Osteoblast (primary cell): ENCODE results near the gene CTSE. TPM values are rescaled to one million over a fixed set of nuclear protein-coding genes. Genes with fewer than 3 reads are reported as not detected.
A peak's percentile ranks its signal among the peaks of the same experiment; 100 is the strongest.

Experiments used
- DNase-seq: peaks from one replicate; pipeline ENCODE4 v3.0.0; 2011; ENCODE audit warnings: low spot score, mixed read lengths; ENCODE audit not compliant: insufficient read length; ENCODE audit errors: missing footprints
- H2AFZ ChIP-seq: 2 replicates; pipeline ENCODE4 v1.6.0; 2011; ENCODE audit warnings: mild to moderate bottlenecking, low read length
- H3K27ac ChIP-seq: 2 replicates; pipeline ENCODE4 v1.5.1; 2011; ENCODE audit warnings: mild to moderate bottlenecking, low read depth, low read length, moderate library complexity
- H3K27me3 ChIP-seq: 2 replicates; pipeline ENCODE4 v1.6.0; 2012; ENCODE audit warnings: mild to moderate bottlenecking, control low read depth, inconsistent platforms, low read length, moderate library complexity; ENCODE audit not compliant: insufficient read depth
- H3K36me3 ChIP-seq: 2 replicates; pipeline ENCODE4 v1.5.1; 2011; ENCODE audit warnings: mild to moderate bottlenecking, low read length, control low read depth, moderate library complexity; ENCODE audit not compliant: insufficient read depth
- H3K4me1 ChIP-seq: 2 replicates; pipeline ENCODE4 v1.5.1; 2011; ENCODE audit warnings: mild to moderate bottlenecking, low read length, control low read depth, moderate library complexity; ENCODE audit not compliant: insufficient read depth
- H3K4me2 ChIP-seq: 2 replicates; pipeline ENCODE4 v1.6.0; 2011; ENCODE audit warnings: mild to moderate bottlenecking, low read length; ENCODE audit not compliant: insufficient read depth
- H3K4me3 ChIP-seq: fragments of 200-600 bp; sonication (generic); 3 replicates; pipeline ENCODE4 v1.5.1; 2012; ENCODE audit warnings: mild to moderate bottlenecking, low read length, inconsistent platforms; ENCODE audit not compliant: insufficient read depth
- H3K79me2 ChIP-seq: 2 replicates; pipeline ENCODE4 v1.6.0; 2012; ENCODE audit warnings: mild to moderate bottlenecking, low read length, control low read depth, inconsistent platforms; ENCODE audit not compliant: insufficient read depth
- H3K9me3 ChIP-seq: 2 replicates; pipeline ENCODE4 v1.5.1; 2011; ENCODE audit warnings: low read depth, low read length, control low read depth
- H4K20me1 ChIP-seq: 2 replicates; pipeline ENCODE4 v1.6.0; 2012; ENCODE audit warnings: mild to moderate bottlenecking, low read length, control low read depth; ENCODE audit not compliant: insufficient read depth
- CTCF ChIP-seq: IDR thresholded peaks from 2 replicates; pipeline ENCODE4 v1.5.1; 2011; ENCODE audit warnings: mild to moderate bottlenecking, low read depth, low read length, moderate library complexity; ENCODE audit errors: extremely low read depth
- total RNA-seq: library from RNA; depleted of rRNA; stranded (reverse); fragments of >200 nt; gene quantifications from 2 replicates; pipeline ENCODE4 v1.2.3, GENCODE V29; 2012

Gene CTSE
- total RNA-seq, 1 donor = not detected

DNA sequence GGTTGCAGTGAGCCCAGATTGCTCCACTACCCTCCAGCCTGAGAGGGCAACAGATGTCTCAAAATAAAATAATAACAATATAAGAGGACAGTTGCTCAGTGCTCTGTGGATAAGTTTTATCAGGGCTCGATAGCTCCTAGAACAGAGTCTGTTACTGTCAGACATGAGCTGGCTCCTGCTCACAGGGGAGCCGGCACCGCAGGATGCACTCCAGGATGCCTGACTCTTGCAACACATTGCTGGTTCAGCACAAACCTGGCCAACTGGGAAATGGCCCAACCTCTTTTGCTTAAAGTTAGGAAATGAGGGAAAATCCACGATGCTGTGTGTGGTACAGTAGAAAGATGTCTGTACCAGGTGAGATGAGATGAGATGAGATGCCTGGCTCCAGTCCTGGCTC is 5.8 kb upstream of the CTSE start:
- Histone ChIP-seq H3K9me3 (no peaks in the 10 kb centered on the region), H3K27me3 (peaks cover 29% of the 10 kb centered on the region), H3K4me2 (no peak overlapping the region), H3K4me3 (no peak overlapping the region), H3K36me3 (no peaks in the 10 kb centered on the region), H3K4me1 (no peaks in the 10 kb centered on the region), H3K27ac (no peak overlapping the region), H3K79me2 (no peaks in the 10 kb centered on the region), H2AFZ (no peak overlapping the region), H4K20me1 (no peaks in the 10 kb centered on the region)
- DNase-seq = peak; percentile 13
- TF ChIP-seq CTCF = no peak

GRCh38 chr1:206025283-206025820 is 1.7 kb upstream of the CTSE start:
- no peak overlapping the region for H3K4me3 ChIP-seq
- H3K9me3 ChIP-seq = no peaks in the 10 kb centered on the region
- H3K36me3 ChIP-seq = no peaks in the 10 kb centered on the region
- H4K20me1 ChIP-seq = no peaks in the 10 kb centered on the region
- DNase-seq = no peak
- TF ChIP-seq CTCF = no peak
- peaks cover 7% of the 10 kb centered on the region for H3K4me1 ChIP-seq
- H3K27me3 ChIP-seq = peaks cover 13% of the 10 kb centered on the region
- no peak overlapping the region for H3K27ac ChIP-seq
- no peak overlapping the region for H3K4me2 ChIP-seq
- H2AFZ ChIP-seq = no peak overlapping the region
- H3K79me2 ChIP-seq = no peaks in the 10 kb centered on the region

DNA sequence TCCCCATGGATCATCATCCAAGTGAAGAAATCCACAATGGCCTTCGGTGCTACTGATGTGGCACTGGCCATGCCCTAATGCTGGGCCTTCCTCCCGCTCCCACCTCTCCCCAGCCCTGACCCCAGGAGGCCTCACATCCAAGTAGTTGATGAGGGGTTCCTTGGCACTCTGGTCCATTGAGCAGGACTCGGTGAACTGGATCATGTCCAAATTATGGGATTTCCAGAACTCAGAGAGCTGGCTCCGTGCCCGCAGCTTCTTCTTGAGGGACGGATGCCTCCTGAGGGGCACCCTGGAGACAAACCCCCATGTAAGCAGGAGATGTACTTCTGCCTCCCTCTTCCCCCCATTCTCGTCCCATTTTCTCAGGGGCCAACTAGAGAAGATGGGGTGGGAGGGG is 929 bp downstream of the CTSE start:
- Histone ChIP-seq H3K36me3 (no peaks in the 10 kb centered on the region), H3K4me2 (no peak overlapping the region), H3K4me3 (no peak overlapping the region), H3K4me1 (peaks cover 7% of the 10 kb centered on the region), H3K27ac (no peak overlapping the region), H2AFZ (no peak overlapping the region), H3K27me3 (no peaks in the 10 kb centered on the region), H4K20me1 (no peaks in the 10 kb centered on the region), H3K79me2 (no peaks in the 10 kb centered on the region), H3K9me3 (no peaks in the 10 kb centered on the region)
- no peak for DNase-seq
- TF ChIP-seq CTCF = no peak

GRCh38 chr1:206021626-206022365 is 1.9 kb downstream of the CTSE start:
- H3K27ac ChIP-seq = no peak overlapping the region
- H2AFZ ChIP-seq = no peak overlapping the region
- TF ChIP-seq CTCF = no peak
- no peak overlapping the region for H3K4me2 ChIP-seq
- DNase-seq = peak; percentile 53
- no peak overlapping the region for H3K4me3 ChIP-seq
- H3K9me3 ChIP-seq = no peaks in the 10 kb centered on the region
- H3K27me3 ChIP-seq = no peaks in the 10 kb centered on the region
- no peaks in the 10 kb centered on the region for H4K20me1 ChIP-seq
- H3K79me2 ChIP-seq = no peaks in the 10 kb centered on the region
- H3K36me3 ChIP-seq = no peaks in the 10 kb centered on the region
- peaks cover 7% of the 10 kb centered on the region for H3K4me1 ChIP-seq
